HepG2 (cell line): ENCODE results near the gene KDM7A.

Experiments used
- ATF3 ChIP-seq: sonication (generic); formaldehyde crosslinking; IDR thresholded peaks from 2 replicates; pipeline ENCODE4 v1.4.0; 2020; ENCODE audit warnings: missing genetic modification reagents
- CTCF ChIP-seq: sonication (generic); formaldehyde crosslinking; IDR thresholded peaks from 2 replicates; pipeline ENCODE4 v1.5.0; 2020; ENCODE audit warnings: mild to moderate bottlenecking, missing genetic modification reagents, moderate library complexity
- DR1 ChIP-seq: sonication (generic); formaldehyde crosslinking; IDR thresholded peaks from 2 replicates; pipeline ENCODE4 v1.8.0; 2021; ENCODE audit warnings: mild to moderate bottlenecking, missing genetic modification reagents, inconsistent platforms
- POLR2A ChIP-seq, 2 experiments: IDR thresholded peaks; 2 replicates each; pipeline ENCODE4 v1.6.1; 2011; ENCODE audit warnings: low read depth in 2 of 2, low read length in 2 of 2, mild to moderate bottlenecking in 1 of 2, moderate library complexity in 1 of 2; ENCODE audit not compliant: insufficient read depth in 1 of 2
- REST ChIP-seq, 2 experiments: IDR thresholded peaks; 2 replicates each; pipeline ENCODE4 v1.6.1; 2011 to 2012; ENCODE audit warnings: low read length in 2 of 2, borderline replicate concordance in 1 of 2, low read depth in 1 of 2, mild to moderate bottlenecking in 1 of 2, moderate library complexity in 1 of 2
- SMARCC2 ChIP-seq: fragments of 450-650 bp; IDR thresholded peaks from 2 replicates; pipeline ENCODE4 v1.6.1; 2017; ENCODE audit warnings: antibody characterized with exemption, mild to moderate bottlenecking
- ZBTB33 ChIP-seq: sonication (generic); formaldehyde crosslinking; IDR thresholded peaks from 2 replicates; pipeline ENCODE4 v1.4.0; 2020; ENCODE audit warnings: missing genetic modification reagents
- ZNF512 ChIP-seq: sonication (generic); formaldehyde crosslinking; IDR thresholded peaks from 2 replicates; pipeline ENCODE4 v1.4.0; 2020; ENCODE audit warnings: mild to moderate bottlenecking, missing genetic modification reagents
- ZNF589 ChIP-seq: sonication (generic); formaldehyde crosslinking; conservative IDR thresholded peaks from 2 replicates; pipeline ENCODE4 v1.8.0; 2022; ENCODE audit warnings: mild to moderate bottlenecking, moderate library complexity, missing genetic modification reagents
- ZSCAN29 ChIP-seq: sonication (generic); formaldehyde crosslinking; conservative IDR thresholded peaks from 2 replicates; pipeline ENCODE4 v1.4.0; 2020; ENCODE audit warnings: mild to moderate bottlenecking, missing genetic modification reagents

- TF ChIP-seq SMARCC2 (no peak), ZSCAN29 (CRISPR knock-in tag) (no peak), ZNF589 (CRISPR knock-in tag) (no peak), POLR2A (IDR thresholded peaks at IDR 0.05; ENCODE audit: insufficient read depth in 1 of 2, low read depth in 2 of 2, low read length in 2 of 2) (no peak), ZBTB33 (CRISPR knock-in tag) (no peak), DR1 (CRISPR knock-in tag) (no peak), ZNF512 (CRISPR knock-in tag) (no peak), CTCF (CRISPR knock-in tag) (no peak), REST (IDR thresholded peaks at IDR 0.05; ENCODE audit: borderline replicate concordance in 1 of 2, low read depth in 1 of 2, low read length in 2 of 2) (no peak), ATF3 (CRISPR knock-in tag) (no peak)
Observed at GRCh38 chr7:140203556-140203955, 26.8 kb upstream of the KDM7A start.
